Right atrium auricular region (tissue), 2 donors: Measurements from ENCODE around the gene TNFSF9. TPM values are rescaled to one million over a fixed set of nuclear protein-coding genes. Genes with fewer than 3 reads are reported as not detected.

Experiments used
- DNase-seq: peaks from one replicate; pipeline ENCODE4 v3.0.0-alpha.2; 2019; ENCODE audit warnings: low spot score
- H3K27ac ChIP-seq, 2 donors: fragments of 200-600 bp; sonication (generic); 1 replicate in 1 of 2; 2 replicates in 1 of 2; pipeline ENCODE4 v1.5.1; 2016 to 2019
- H3K27me3 ChIP-seq, 2 donors: fragments of 200-600 bp; sonication (generic); one replicate each; pipeline versions ENCODE4 v1.5.1 to v1.6.0; 2017 to 2019
- H3K36me3 ChIP-seq: fragments of 200-600 bp; sonication (generic); one replicate; pipeline ENCODE4 v1.5.1; 2016
- H3K4me1 ChIP-seq, 2 donors: fragments of 200-600 bp; sonication (generic); one replicate each; pipeline versions ENCODE4 v1.5.1 to v1.6.0; 2017 to 2019
- H3K4me3 ChIP-seq, 2 donors: fragments of 200-600 bp; sonication (generic); 1 replicate in 1 of 2; 2 replicates in 1 of 2; pipeline ENCODE4 v1.5.1; 2017 to 2019; ENCODE audit warnings: mild to moderate bottlenecking in 1 of 2, moderate library complexity in 1 of 2
- H3K9me3 ChIP-seq, 2 donors: fragments of 200-600 bp; sonication (generic); one replicate each; pipeline ENCODE4 v1.5.1; 2019
- total RNA-seq, 2 donors: library from RNA; depleted of rRNA; stranded (reverse); fragments of >200 nt; gene quantifications; one replicate each; pipeline ENCODE4 v1.1.0, GENCODE V29; 2016
- TF ChIP-seq, protein P1 (sequence below), 2 donors: fragments of 200-600 bp; sonication (generic); IDR thresholded peaks; one replicate each; pipeline ENCODE4 v1.5.1; 2019; ENCODE audit warnings: antibody characterized with exemption in 2 of 2

TNFSF9 gene
- under 1 TPM in 1 of 2 donors, not detected in 1; 0.43 TPM for total RNA-seq

DNA sequence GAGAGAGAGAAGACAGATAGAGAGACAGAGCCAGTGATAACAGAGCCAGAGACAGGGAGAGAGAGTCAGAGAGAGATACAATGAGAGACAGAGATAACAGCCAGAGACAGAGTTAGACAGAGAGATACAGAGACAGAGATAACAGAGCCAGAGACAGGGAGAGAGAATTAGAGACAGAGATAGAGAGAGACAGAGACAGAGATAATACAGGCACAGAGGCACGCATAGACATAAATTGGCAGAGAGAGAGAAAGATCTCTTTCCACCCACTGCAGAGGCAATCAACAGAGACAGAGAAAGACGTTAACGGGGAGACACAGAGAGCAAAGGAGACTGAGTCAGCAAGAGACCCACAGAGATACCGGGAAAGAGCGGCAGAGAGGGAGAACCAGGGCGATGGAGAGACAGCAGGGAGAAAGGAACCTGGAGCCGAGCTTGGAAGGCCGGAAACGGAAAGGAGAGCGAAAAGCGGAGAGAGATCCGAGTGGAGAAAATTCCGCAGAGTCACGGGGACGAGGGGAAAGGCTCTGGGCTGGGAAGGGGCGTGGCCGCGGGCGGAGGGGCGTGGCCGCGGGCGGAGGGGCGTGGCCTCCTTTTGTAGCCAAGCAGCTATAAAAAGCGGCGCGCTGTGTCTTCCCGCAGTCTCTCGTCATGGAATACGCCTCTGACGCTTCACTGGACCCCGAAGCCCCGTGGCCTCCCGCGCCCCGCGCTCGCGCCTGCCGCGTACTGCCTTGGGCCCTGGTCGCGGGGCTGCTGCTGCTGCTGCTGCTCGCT is at the start of gene TNFSF9:
Gene TNFSF9 (plus strand): TSS at position 641 of the 777 bp plus-strand sequence. CDS start 11 bp downstream, at position 652.
- peak within 1 kb of the TSS; percentile 47 to 65 for H3K4me3 ChIP-seq
- H3K4me1 ChIP-seq: peaks cover 0 to 32% of the 10 kb centered on the region in 2 donors
- H3K27me3 ChIP-seq: peaks cover 8 to 10% of the 10 kb centered on the region in 2 donors
- no peaks in the 10 kb centered on the region for H3K36me3 ChIP-seq
- peak; percentile 92 for DNase-seq
- TF ChIP-seq, protein P1, sequence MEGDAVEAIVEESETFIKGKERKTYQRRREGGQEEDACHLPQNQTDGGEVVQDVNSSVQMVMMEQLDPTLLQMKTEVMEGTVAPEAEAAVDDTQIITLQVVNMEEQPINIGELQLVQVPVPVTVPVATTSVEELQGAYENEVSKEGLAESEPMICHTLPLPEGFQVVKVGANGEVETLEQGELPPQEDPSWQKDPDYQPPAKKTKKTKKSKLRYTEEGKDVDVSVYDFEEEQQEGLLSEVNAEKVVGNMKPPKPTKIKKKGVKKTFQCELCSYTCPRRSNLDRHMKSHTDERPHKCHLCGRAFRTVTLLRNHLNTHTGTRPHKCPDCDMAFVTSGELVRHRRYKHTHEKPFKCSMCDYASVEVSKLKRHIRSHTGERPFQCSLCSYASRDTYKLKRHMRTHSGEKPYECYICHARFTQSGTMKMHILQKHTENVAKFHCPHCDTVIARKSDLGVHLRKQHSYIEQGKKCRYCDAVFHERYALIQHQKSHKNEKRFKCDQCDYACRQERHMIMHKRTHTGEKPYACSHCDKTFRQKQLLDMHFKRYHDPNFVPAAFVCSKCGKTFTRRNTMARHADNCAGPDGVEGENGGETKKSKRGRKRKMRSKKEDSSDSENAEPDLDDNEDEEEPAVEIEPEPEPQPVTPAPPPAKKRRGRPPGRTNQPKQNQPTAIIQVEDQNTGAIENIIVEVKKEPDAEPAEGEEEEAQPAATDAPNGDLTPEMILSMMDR (IDR thresholded peaks at IDR 0.05): no peak
- H3K9me3 ChIP-seq: no peaks in the 10 kb centered on the region
- H3K27ac ChIP-seq: peak within 1 kb of the TSS; percentile 54 to 72

DNA sequence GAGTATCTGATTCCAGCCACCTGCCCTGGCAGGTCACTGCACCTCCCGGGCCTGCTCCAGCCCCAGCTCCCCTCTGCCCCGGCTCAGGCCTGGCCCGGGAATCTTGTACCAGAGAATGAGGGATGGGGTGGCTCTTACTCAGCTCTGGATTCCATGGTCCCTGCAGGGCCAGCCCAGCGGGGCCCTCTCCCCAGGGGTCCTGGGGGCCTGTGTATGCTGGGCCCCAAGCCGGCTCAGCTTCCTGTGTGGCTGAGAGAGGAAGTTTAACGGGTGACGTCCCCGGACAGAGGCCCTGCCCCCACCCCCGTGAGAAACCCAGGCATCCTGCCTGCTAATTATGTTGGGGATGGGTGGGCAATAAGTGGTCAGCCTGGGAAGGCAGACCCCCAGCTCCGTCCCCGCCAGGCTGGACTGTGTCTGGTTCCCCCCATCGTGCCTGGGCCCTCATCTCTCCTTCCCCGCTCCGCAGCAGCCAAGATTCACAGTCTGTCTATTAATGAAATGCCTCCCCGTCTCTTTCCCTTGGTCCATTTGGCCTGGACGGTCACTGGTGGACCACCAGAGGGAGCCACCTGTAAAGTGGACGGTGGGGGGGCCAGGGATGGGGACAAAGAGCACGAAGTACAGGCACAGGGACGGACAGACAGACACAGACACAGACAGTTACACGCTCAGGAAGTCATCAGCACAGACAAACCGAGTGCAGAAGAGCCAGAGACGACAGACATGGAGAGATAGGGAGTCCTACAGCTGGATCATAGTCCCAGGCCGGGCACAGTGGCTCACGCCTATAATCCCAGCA is 49.1 kb upstream of the TNFSF9 start, which contains the start of gene DENND1C:
Gene DENND1C (minus strand): TSS at position 247 of the 802 bp plus-strand sequence. CDS start 92 bp downstream, at position 155.
- Histone ChIP-seq H3K27me3 (peaks cover 1 to 4% of the 10 kb centered on the region in 2 donors), H3K9me3 (no peaks in the 10 kb centered on the region), H3K4me1 (peaks cover 0 to 3% of the 10 kb centered on the region in 2 donors), H3K4me3 (peak within 1 kb of the TSS in 1 of 2 donors; percentile 22), H3K27ac (no peak within 1 kb of the TSS), H3K36me3 (no peaks in the 10 kb centered on the region)
- DNase-seq: no peak
- TF ChIP-seq, protein P1 (IDR thresholded peaks at IDR 0.05): peak in 1 of 2 donors; percentile 50

DNA sequence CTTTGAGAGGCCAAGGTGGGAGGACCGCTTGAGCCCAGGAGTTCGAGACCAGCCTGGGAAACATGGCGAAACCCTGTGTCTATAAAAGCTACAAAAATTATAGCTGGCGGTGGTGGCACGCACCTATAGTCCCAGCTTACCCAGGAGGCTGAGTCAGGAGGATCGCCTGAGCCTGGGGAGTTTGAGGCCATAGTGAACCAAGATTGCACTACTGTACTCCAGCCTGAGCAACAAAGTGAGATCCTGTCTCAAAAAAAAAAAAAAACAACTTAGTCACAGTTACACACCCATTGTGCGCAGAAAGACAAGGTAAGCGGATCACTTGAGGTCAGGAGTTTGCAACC is 48.5 kb upstream of the TNFSF9 start:
- no peak for DNase-seq
- TF ChIP-seq, protein P1 (IDR thresholded peaks at IDR 0.05): no peak
- no peak overlapping the region for H3K4me3 ChIP-seq
- no peaks in the 10 kb centered on the region for H3K36me3 ChIP-seq
- peaks cover 0 to under 1% of the 10 kb centered on the region in 2 donors for H3K27me3 ChIP-seq
- H3K4me1 ChIP-seq: no peaks in the 10 kb centered on the region
- no peaks in the 10 kb centered on the region for H3K9me3 ChIP-seq
- H3K27ac ChIP-seq: no peak overlapping the region

GRCh38 chr19:6483235-6483634 is 47.6 kb upstream of the TNFSF9 start:
- Histone ChIP-seq H3K27ac (no peak overlapping the region), H3K36me3 (no peaks in the 10 kb centered on the region), H3K9me3 (no peaks in the 10 kb centered on the region), H3K27me3 (no peaks in the 10 kb centered on the region), H3K4me1 (no peaks in the 10 kb centered on the region), H3K4me3 (no peak overlapping the region)
- DNase-seq: no peak
- TF ChIP-seq, protein P1 (IDR thresholded peaks at IDR 0.05): no peak

- Histone ChIP-seq H3K4me3 (no peak overlapping the region), H3K36me3 (no peaks in the 10 kb centered on the region), H3K9me3 (no peaks in the 10 kb centered on the region), H3K4me1 (no peaks in the 10 kb centered on the region), H3K27ac (no peak overlapping the region), H3K27me3 (no peaks in the 10 kb centered on the region)
- DNase-seq: no peak
- TF ChIP-seq, protein P1 (IDR thresholded peaks at IDR 0.05): no peak
These were observed 46.6 kb upstream of the TNFSF9 start for GRCh38 chr19:6484230-6484629.
